Keratinocyte (primary cell): Measurements from ENCODE around the gene MACF1. TPM values are rescaled to one million over a fixed set of nuclear protein-coding genes. Genes with fewer than 3 reads are reported as not detected.

ENCODE experiments used
- DNase-seq: peaks from one replicate; pipeline ENCODE4 v3.0.0-alpha.2; 2011; ENCODE audit warnings: low read depth, missing footprints, low spot score
- FAIRE-seq: peaks from 2 replicates; lab custom pipeline; 2011; peaks lifted over from hg19 to GRCh38; lab: Jason Lieb, UNC
- H2AFZ ChIP-seq: 2 replicates; pipeline ENCODE4 v1.6.0; 2012; ENCODE audit warnings: low read length, control low read depth, inconsistent platforms; ENCODE audit not compliant: control insufficient read depth
- H3K27ac ChIP-seq: 2 replicates; pipeline ENCODE4 v1.5.1; 2011; ENCODE audit warnings: low read length; ENCODE audit not compliant: control insufficient read depth, insufficient read depth
- H3K27me3 ChIP-seq: 3 replicates; pipeline ENCODE4 v1.6.0; 2011; ENCODE audit warnings: low read length; ENCODE audit not compliant: control insufficient read depth, insufficient read depth; ENCODE audit errors: extremely low read depth
- H3K36me3 ChIP-seq, 2 experiments: 2 replicates in 1 of 2; 3 replicates in 1 of 2; pipeline ENCODE4 v1.5.1; 2011; ENCODE audit warnings: low read length in 2 of 2, mild to moderate bottlenecking in 1 of 2; ENCODE audit not compliant: control insufficient read depth in 2 of 2, insufficient read depth in 2 of 2; ENCODE audit errors: extremely low read depth in 1 of 2
- H3K4me1 ChIP-seq: 3 replicates; pipeline ENCODE4 v1.5.1; 2011; ENCODE audit warnings: low read length; ENCODE audit not compliant: control insufficient read depth, insufficient read depth; ENCODE audit errors: extremely low read depth
- H3K4me2 ChIP-seq: 3 replicates; pipeline ENCODE4 v1.6.0; 2011; ENCODE audit warnings: low read depth, low read length; ENCODE audit not compliant: control insufficient read depth, insufficient read depth; ENCODE audit errors: extremely low read depth
- H3K4me3 ChIP-seq, 3 experiments: fragments of 200-600 bp in 1 of 3; sonication (generic) in 1 of 3; 2 replicates in 2 of 3; 3 replicates in 1 of 3; pipeline ENCODE4 v1.5.1; 2011 to 2016; ENCODE audit warnings: low read length in 3 of 3, mild to moderate bottlenecking in 3 of 3, control low read depth in 2 of 3, inconsistent platforms in 1 of 3, low read depth in 1 of 3, mixed read lengths in 1 of 3, mixed run types in 1 of 3, moderate library complexity in 1 of 3; ENCODE audit not compliant: control insufficient read depth in 2 of 3, insufficient read depth in 2 of 3; ENCODE audit errors: extremely low read depth in 1 of 3
- H3K79me2 ChIP-seq: 2 replicates; pipeline ENCODE4 v1.6.0; 2012; ENCODE audit warnings: low read length; ENCODE audit not compliant: control insufficient read depth, insufficient read depth
- H3K9ac ChIP-seq: 3 replicates; pipeline ENCODE4 v1.6.0; 2011; ENCODE audit warnings: low read length; ENCODE audit not compliant: control insufficient read depth, insufficient read depth; ENCODE audit errors: extremely low read depth
- H3K9me1 ChIP-seq: 3 replicates; pipeline ENCODE4 v1.6.0; 2011; ENCODE audit warnings: low read length; ENCODE audit not compliant: control insufficient read depth, insufficient read depth; ENCODE audit errors: extremely low read depth
- H3K9me3 ChIP-seq: 2 replicates; pipeline ENCODE4 v1.5.1; 2012; ENCODE audit warnings: low read depth, low read length; ENCODE audit not compliant: control insufficient read depth
- H4K20me1 ChIP-seq: 3 replicates; pipeline ENCODE4 v1.6.0; 2011; ENCODE audit warnings: low read length; ENCODE audit not compliant: control insufficient read depth, insufficient read depth; ENCODE audit errors: extremely low read depth
- EZH2 ChIP-seq: IDR thresholded peaks from one replicate; pipeline ENCODE4 v1.6.1; 2012; ENCODE audit warnings: inconsistent platforms, mild to moderate bottlenecking, low read length, moderate library complexity
- dilution Hi-C: fragments of 300-500 bp; cut with MboI; formaldehyde crosslinking; loops from one replicate; pipeline ENCODE4 v1.7.0; 2020; ENCODE audit warnings: low sequenced_read_pairs; ENCODE audit not compliant: extremely low pct_ligation_motif_present
- polyA plus RNA-seq, 5 experiments: library from polyadenylated mRNA; depleted of rRNA in 3 of 5; stranded (reverse) in 3 of 5; stranded (forward) in 1 of 5; unstranded in 1 of 5; fragments of >200 nt; gene quantifications; 1 replicate in 1 of 5; 2 replicates in 3 of 5; 3 replicates in 1 of 5; pipeline versions ENCODE4 v1.2.1 to v1.2.3, GENCODE V29; 2011 to 2012; ENCODE audit warnings: missing spikeins in 2 of 5, low read depth in 1 of 5, low replicate concordance in 1 of 5
- TF ChIP-seq, protein P1 (sequence below), 3 experiments: IDR thresholded peaks in 1 of 3; conservative IDR thresholded peaks in 1 of 3; optimal IDR thresholded peaks in 1 of 3; 2 replicates in 2 of 3; 3 replicates in 1 of 3; pipeline versions ENCODE3 to v1.5.1; 2011; ENCODE audit warnings: low read length in 3 of 3, mild to moderate bottlenecking in 3 of 3, moderate library complexity in 2 of 3, control low read depth in 1 of 3, inconsistent platforms in 1 of 3; ENCODE audit not compliant: insufficient read depth in 2 of 3; ENCODE audit errors: extremely low read depth in 1 of 3

MACF1 gene
- polyA plus RNA-seq, 1 donor (not counting 4 experiments of a cell fraction or from before 2014, with no cell fraction given) = 111 TPM

DNA sequence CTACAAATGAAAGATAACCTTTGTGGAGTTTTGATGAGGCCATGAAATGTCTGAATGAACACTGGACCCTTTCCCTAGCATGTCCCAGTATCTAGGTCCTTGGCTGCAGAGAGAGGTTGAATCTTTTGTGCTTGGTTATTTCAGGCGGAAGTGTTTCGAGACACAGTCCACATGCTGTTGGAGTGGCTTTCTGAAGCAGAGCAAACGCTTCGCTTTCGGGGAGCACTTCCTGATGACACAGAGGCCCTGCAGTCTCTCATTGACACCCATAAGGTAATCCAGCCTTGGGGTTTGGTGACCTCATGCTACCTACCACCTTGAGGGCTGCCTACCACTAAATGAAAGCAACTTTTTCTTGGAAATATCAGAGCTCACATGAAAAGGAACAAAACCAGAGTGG, 248.0 kb downstream of the MACF1 start:
- no peaks in the 10 kb centered on the region for H3K79me2 ChIP-seq
- TF ChIP-seq, protein P1, sequence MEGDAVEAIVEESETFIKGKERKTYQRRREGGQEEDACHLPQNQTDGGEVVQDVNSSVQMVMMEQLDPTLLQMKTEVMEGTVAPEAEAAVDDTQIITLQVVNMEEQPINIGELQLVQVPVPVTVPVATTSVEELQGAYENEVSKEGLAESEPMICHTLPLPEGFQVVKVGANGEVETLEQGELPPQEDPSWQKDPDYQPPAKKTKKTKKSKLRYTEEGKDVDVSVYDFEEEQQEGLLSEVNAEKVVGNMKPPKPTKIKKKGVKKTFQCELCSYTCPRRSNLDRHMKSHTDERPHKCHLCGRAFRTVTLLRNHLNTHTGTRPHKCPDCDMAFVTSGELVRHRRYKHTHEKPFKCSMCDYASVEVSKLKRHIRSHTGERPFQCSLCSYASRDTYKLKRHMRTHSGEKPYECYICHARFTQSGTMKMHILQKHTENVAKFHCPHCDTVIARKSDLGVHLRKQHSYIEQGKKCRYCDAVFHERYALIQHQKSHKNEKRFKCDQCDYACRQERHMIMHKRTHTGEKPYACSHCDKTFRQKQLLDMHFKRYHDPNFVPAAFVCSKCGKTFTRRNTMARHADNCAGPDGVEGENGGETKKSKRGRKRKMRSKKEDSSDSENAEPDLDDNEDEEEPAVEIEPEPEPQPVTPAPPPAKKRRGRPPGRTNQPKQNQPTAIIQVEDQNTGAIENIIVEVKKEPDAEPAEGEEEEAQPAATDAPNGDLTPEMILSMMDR (optimal IDR thresholded peaks at IDR 0.05 in 1 of 3, IDR thresholded peaks at IDR 0.05 in 1 of 3, conservative IDR thresholded peaks at IDR 0.05 in 1 of 3; ENCODE audit: extremely low read depth in 1 of 3, insufficient read depth in 2 of 3, low read length in 3 of 3) = no peak
- no peak for TF ChIP-seq EZH2
- dilution Hi-C loops = no loop called here
- no peak overlapping the region for H3K27ac ChIP-seq
- DNase-seq (no peak), FAIRE-seq (no peak)
- peaks cover 54 to 71% of the 10 kb centered on the region in 2 experiments for H3K36me3 ChIP-seq
- no peak overlapping the region for H3K4me2 ChIP-seq
- H4K20me1 ChIP-seq = peaks cover 2% of the 10 kb centered on the region
- no peaks in the 10 kb centered on the region for H3K9me3 ChIP-seq
- H3K4me3 ChIP-seq = no peak overlapping the region
- no peaks in the 10 kb centered on the region for H3K4me1 ChIP-seq
- H3K27me3 ChIP-seq = no peaks in the 10 kb centered on the region
- no peak overlapping the region for H2AFZ ChIP-seq
- no peaks in the 10 kb centered on the region for H3K9me1 ChIP-seq
- H3K9ac ChIP-seq = no peak overlapping the region

GRCh38 chr1:39453603-39454002, 249.1 kb downstream of the MACF1 start:
- H3K36me3 ChIP-seq = peaks cover 56 to 77% of the 10 kb centered on the region in 2 experiments
- H3K79me2 ChIP-seq = no peaks in the 10 kb centered on the region
- dilution Hi-C loops = no loop called here

More at GRCh38 chr1:39453603-39454002, 249.1 kb downstream of the MACF1 start:
- H4K20me1 ChIP-seq = peaks cover 2% of the 10 kb centered on the region
- no peak overlapping the region for H3K4me2 ChIP-seq
- H3K9ac ChIP-seq = no peak overlapping the region
- no peak for TF ChIP-seq EZH2
- TF ChIP-seq, protein P1 (optimal IDR thresholded peaks at IDR 0.05 in 1 of 3, IDR thresholded peaks at IDR 0.05 in 1 of 3, conservative IDR thresholded peaks at IDR 0.05 in 1 of 3; ENCODE audit: extremely low read depth in 1 of 3, insufficient read depth in 2 of 3, low read length in 3 of 3) = no peak
- H2AFZ ChIP-seq = no peak overlapping the region
- no peaks in the 10 kb centered on the region for H3K9me1 ChIP-seq
- H3K27me3 ChIP-seq = no peaks in the 10 kb centered on the region
- no peaks in the 10 kb centered on the region for H3K9me3 ChIP-seq
- no peaks in the 10 kb centered on the region for H3K4me1 ChIP-seq
- DNase-seq (no peak), FAIRE-seq (no peak)
- H3K4me3 ChIP-seq = no peak overlapping the region
- H3K27ac ChIP-seq = no peak overlapping the region
